BLaER1 treated with 17β-estradiol and CSF1 and Interleukin-3, amounts not matched to agents 10 nM and 100 nM (cell line): ENCODE data around the gene SASH1.

Experiments used
- H3K27ac ChIP-seq, 11 experiments: shearing (Covaris generic); formaldehyde crosslinking; 2 replicates each; pipeline ENCODE4 v1.8.1; 2022
- H3K27me3 ChIP-seq, 11 experiments: shearing (Covaris generic); formaldehyde crosslinking; 2 replicates each; pipeline ENCODE4 v1.8.1; 2022
- H3K36me3 ChIP-seq, 11 experiments: shearing (Covaris generic); formaldehyde crosslinking; 2 replicates each; pipeline ENCODE4 v1.8.1; 2022
- H3K4me1 ChIP-seq, 10 experiments: shearing (Covaris generic); formaldehyde crosslinking; 2 replicates each; pipeline ENCODE4 v1.8.1; 2022
- H3K4me2 ChIP-seq, 11 experiments: shearing (Covaris generic); formaldehyde crosslinking; 2 replicates each; pipeline ENCODE4 v1.8.1; 2022
- H3K4me3 ChIP-seq, 10 experiments: shearing (Covaris generic); formaldehyde crosslinking; 2 replicates each; pipeline ENCODE4 v1.8.1; 2022
- H3K9ac ChIP-seq, 11 experiments: shearing (Covaris generic); formaldehyde crosslinking; 2 replicates each; pipeline ENCODE4 v1.8.1; 2022
- H3K9me3 ChIP-seq, 11 experiments: shearing (Covaris generic); formaldehyde crosslinking; replicated peaks in 1 of 11; 2 replicates each; pipeline ENCODE4 v1.8.1; 2022
- H4K20me1 ChIP-seq, 11 experiments: shearing (Covaris generic); formaldehyde crosslinking; 2 replicates each; pipeline ENCODE4 v1.8.1; 2022
- Cebpa-rat ChIP-seq, 11 experiments: shearing (Covaris generic); IDR thresholded peaks; 2 replicates each; pipeline ENCODE4 v1.8.1; 2022

The SASH1 gene

GRCh38 chr6:148340586-148341297, 1.9 kb upstream of the SASH1 start:
- H3K36me3 ChIP-seq, result no peaks in the 10 kb centered on the region
- no peak for TF ChIP-seq Cebpa-rat (IDR thresholded peaks at IDR 0.05)
- H3K4me3 ChIP-seq, result no peak overlapping the region
- H3K27ac ChIP-seq, result no peak overlapping the region
- peaks cover 0 to 34% (median 4%) of the 10 kb centered on the region in 10 experiments; a peak in 5 of 20 replicates for H3K4me1 ChIP-seq
- no peak overlapping the region for H3K4me2 ChIP-seq
- H4K20me1 ChIP-seq, result no peaks in the 10 kb centered on the region; a peak in 1 of 22 replicates
- H3K9me3 ChIP-seq, result peaks cover 0 to 14% (median 0%) of the 10 kb centered on the region in 11 experiments; a peak in 5 of 22 replicates
- H3K9ac ChIP-seq, result no peak overlapping the region
- H3K27me3 ChIP-seq, result peaks cover 37 to 54% (median 52%) of the 10 kb centered on the region in 11 experiments

GRCh38 chr6:148342100-148342349, 613 bp upstream of the SASH1 start:
- peaks cover 0 to 14% (median 0%) of the 10 kb centered on the region in 11 experiments; a peak in 5 of 22 replicates for H3K9me3 ChIP-seq
- no peaks in the 10 kb centered on the region; a peak in 1 of 22 replicates for H4K20me1 ChIP-seq
- H3K27ac ChIP-seq, result no peak overlapping the region
- H3K27me3 ChIP-seq, result peaks cover 37 to 64% (median 53%) of the 10 kb centered on the region in 11 experiments
- H3K4me1 ChIP-seq, result peaks cover 0 to 32% (median 4%) of the 10 kb centered on the region in 10 experiments; a peak in 5 of 20 replicates
- no peaks in the 10 kb centered on the region for H3K36me3 ChIP-seq
- H3K9ac ChIP-seq, result peak overlapping the region in 2 of 11 experiments; percentile 76 to 79; a peak in 2 of 22 replicates
- TF ChIP-seq Cebpa-rat (IDR thresholded peaks at IDR 0.05), result no peak
- peak overlapping the region; percentile 58 to 88 (median 79) for H3K4me2 ChIP-seq
- H3K4me3 ChIP-seq, result peak overlapping the region; percentile 53 to 69 (median 61); a peak in 19 of 20 replicates

- Histone ChIP-seq H3K36me3 (no peaks in the 10 kb centered on the region), H3K27me3 (peaks cover 37 to 69% (median 54%) of the 10 kb centered on the region in 11 experiments), H4K20me1 (no peaks in the 10 kb centered on the region; a peak in 2 of 22 replicates), H3K4me3 (peak overlapping the region; percentile 53 to 69 (median 61)), H3K27ac (peak overlapping the region in 3 of 11 experiments; percentile 55 to 68 (median 57); a peak in 4 of 22 replicates), H3K4me1 (peaks cover 0 to 36% (median 4%) of the 10 kb centered on the region in 10 experiments; a peak in 5 of 20 replicates), H3K9me3 (peaks cover 0 to 14% (median 0%) of the 10 kb centered on the region in 11 experiments; a peak in 5 of 22 replicates), H3K4me2 (peak overlapping the region; percentile 58 to 88 (median 79)), H3K9ac (peak overlapping the region in 9 of 11 experiments; percentile 20 to 79 (median 41); a peak in 13 of 22 replicates)
- no peak for TF ChIP-seq Cebpa-rat (IDR thresholded peaks at IDR 0.05)
Observed at GRCh38 chr6:148343047-148343782, 577 bp downstream of the SASH1 start.

GRCh38 chr6:148345176-148345575, 2.5 kb downstream of the SASH1 start:
- H3K27ac ChIP-seq, result no peak overlapping the region
- TF ChIP-seq Cebpa-rat (IDR thresholded peaks at IDR 0.05), result no peak
- peak overlapping the region in 3 of 11 experiments; percentile 9 to 58 (median 57); a peak in 5 of 22 replicates for H3K4me2 ChIP-seq
- H3K9ac ChIP-seq, result no peak overlapping the region
- H3K4me1 ChIP-seq, result peaks cover 0 to 39% (median 4%) of the 10 kb centered on the region in 10 experiments; a peak in 5 of 20 replicates
- H3K36me3 ChIP-seq, result no peaks in the 10 kb centered on the region
- H3K4me3 ChIP-seq, result peak overlapping the region in 1 of 10 experiments; percentile 63; a peak in 1 of 20 replicates
- H3K27me3 ChIP-seq, result peaks cover 37 to 69% (median 54%) of the 10 kb centered on the region in 11 experiments
- H3K9me3 ChIP-seq, result peaks cover 0 to 14% (median 0%) of the 10 kb centered on the region in 11 experiments; a peak in 5 of 22 replicates
- H4K20me1 ChIP-seq, result no peaks in the 10 kb centered on the region; a peak in 2 of 22 replicates

- Histone ChIP-seq H3K4me2 (peak overlapping the region in 3 of 11 experiments; percentile 9 to 58 (median 57); a peak in 5 of 22 replicates), H4K20me1 (no peaks in the 10 kb centered on the region; a peak in 2 of 22 replicates), H3K9ac (no peak overlapping the region), H3K27me3 (peaks cover 37 to 67% (median 52%) of the 10 kb centered on the region in 11 experiments), H3K4me3 (peak overlapping the region in 1 of 10 experiments; percentile 63; a peak in 1 of 20 replicates), H3K36me3 (no peaks in the 10 kb centered on the region), H3K4me1 (peaks cover 0 to 42% (median 4%) of the 10 kb centered on the region in 10 experiments; a peak in 5 of 20 replicates), H3K27ac (no peak overlapping the region), H3K9me3 (peaks cover 0 to 14% (median 0%) of the 10 kb centered on the region in 11 experiments; a peak in 5 of 22 replicates)
- TF ChIP-seq Cebpa-rat (IDR thresholded peaks at IDR 0.05), result no peak
Observed at GRCh38 chr6:148345578-148345977, 2.9 kb downstream of the SASH1 start.

GRCh38 chr6:148346681-148347440, 4.2 kb downstream of the SASH1 start:
- Histone ChIP-seq H3K4me2 (peak overlapping the region in 2 of 11 experiments; percentile 1 to 57; a peak in 1 of 22 replicates), H4K20me1 (no peaks in the 10 kb centered on the region; a peak in 1 of 22 replicates), H3K27me3 (peaks cover 24 to 54% (median 40%) of the 10 kb centered on the region in 11 experiments), H3K36me3 (no peaks in the 10 kb centered on the region), H3K9me3 (peaks cover 0 to 14% (median 0%) of the 10 kb centered on the region in 11 experiments; a peak in 5 of 22 replicates), H3K4me1 (peaks cover 0 to 49% (median 3%) of the 10 kb centered on the region in 10 experiments; a peak in 5 of 20 replicates), H3K4me3 (no peak overlapping the region), H3K9ac (no peak overlapping the region), H3K27ac (no peak overlapping the region)
- TF ChIP-seq Cebpa-rat (IDR thresholded peaks at IDR 0.05), result no peak

GRCh38 chr6:148347441-148348054, 4.9 kb downstream of the SASH1 start:
- Histone ChIP-seq H3K27me3 (peaks cover 18 to 47% (median 33%) of the 10 kb centered on the region in 11 experiments; a peak in 21 of 22 replicates), H3K9me3 (peaks cover 0 to 7% (median 0%) of the 10 kb centered on the region in 11 experiments; a peak in 4 of 22 replicates), H3K9ac (no peak overlapping the region), H3K4me2 (no peak overlapping the region), H3K4me3 (no peak overlapping the region), H4K20me1 (no peaks in the 10 kb centered on the region; a peak in 1 of 22 replicates), H3K4me1 (peaks cover 0 to 50% (median 1%) of the 10 kb centered on the region in 10 experiments; a peak in 5 of 20 replicates), H3K36me3 (no peaks in the 10 kb centered on the region), H3K27ac (no peak overlapping the region)
- TF ChIP-seq Cebpa-rat (IDR thresholded peaks at IDR 0.05), result no peak

GRCh38 chr6:148348335-148348734, 5.7 kb downstream of the SASH1 start:
- peak overlapping the region in 1 of 11 experiments; percentile 22; a peak in 1 of 22 replicates for H3K4me2 ChIP-seq
- H3K36me3 ChIP-seq, result no peaks in the 10 kb centered on the region
- no peak overlapping the region for H3K27ac ChIP-seq
- peaks cover 10 to 39% (median 25%) of the 10 kb centered on the region in 11 experiments; a peak in 21 of 22 replicates for H3K27me3 ChIP-seq
- H4K20me1 ChIP-seq, result no peaks in the 10 kb centered on the region; a peak in 1 of 22 replicates
- no peak overlapping the region for H3K4me3 ChIP-seq
- no peak for TF ChIP-seq Cebpa-rat (IDR thresholded peaks at IDR 0.05)
- no peaks in the 10 kb centered on the region for H3K9me3 ChIP-seq
- peaks cover 0 to 50% (median 0%) of the 10 kb centered on the region in 10 experiments; a peak in 5 of 20 replicates for H3K4me1 ChIP-seq
- H3K9ac ChIP-seq, result no peak overlapping the region
